ENCODE measurements around the gene AMPD1.

The AMPD1 gene

GRCh38 chr1:114694540-114695310, 621 bp downstream of the AMPD1 start:
- H3K9me3 ChIP-seq (ENCODE audit: control insufficient read depth, low read length) = no peaks in the 10 kb centered on the region
- H3K27me3 ChIP-seq (ENCODE audit: control insufficient read depth, insufficient read depth, low read length) = no peaks in the 10 kb centered on the region
- H3K4me3 ChIP-seq (ENCODE audit: low read length) = no peak overlapping the region
- no peaks in the 10 kb centered on the region for H3K4me1 ChIP-seq (ENCODE audit: control insufficient read depth, insufficient read depth, low read length)
- H3K9ac ChIP-seq (ENCODE audit: low read length) = no peak overlapping the region
- no peaks in the 10 kb centered on the region for H3K36me3 ChIP-seq (ENCODE audit: control insufficient read depth, insufficient read depth, low read length)

- no peak overlapping the region for H3K9ac ChIP-seq (ENCODE audit: low read length)
- no peaks in the 10 kb centered on the region for H3K36me3 ChIP-seq (ENCODE audit: control insufficient read depth, insufficient read depth, low read length)
- no peak overlapping the region for H3K4me3 ChIP-seq (ENCODE audit: low read length)
- H3K27me3 ChIP-seq (ENCODE audit: control insufficient read depth, insufficient read depth, low read length) = no peaks in the 10 kb centered on the region
- H3K9me3 ChIP-seq (ENCODE audit: control insufficient read depth, low read length) = no peaks in the 10 kb centered on the region
- H3K4me1 ChIP-seq (ENCODE audit: control insufficient read depth, insufficient read depth, low read length) = no peaks in the 10 kb centered on the region
Observed at GRCh38 chr1:114692947-114693346, 2.4 kb downstream of the AMPD1 start.

- Histone ChIP-seq H3K4me1 (ENCODE audit: control insufficient read depth, insufficient read depth, low read length) (no peaks in the 10 kb centered on the region), H3K36me3 (ENCODE audit: control insufficient read depth, insufficient read depth, low read length) (no peaks in the 10 kb centered on the region), H3K9me3 (ENCODE audit: control insufficient read depth, low read length) (no peaks in the 10 kb centered on the region), H3K4me3 (ENCODE audit: low read length) (no peak overlapping the region), H3K27me3 (ENCODE audit: control insufficient read depth, insufficient read depth, low read length) (no peaks in the 10 kb centered on the region), H3K9ac (ENCODE audit: low read length) (no peak overlapping the region)
Observed at GRCh38 chr1:114691061-114691460, 4.3 kb downstream of the AMPD1 start.

GRCh38 chr1:114690148-114690547, 5.2 kb downstream of the AMPD1 start:
- Histone ChIP-seq H3K4me1 (ENCODE audit: control insufficient read depth, insufficient read depth, low read length) (no peaks in the 10 kb centered on the region), H3K9ac (ENCODE audit: low read length) (no peak overlapping the region), H3K9me3 (ENCODE audit: control insufficient read depth, low read length) (no peaks in the 10 kb centered on the region), H3K27me3 (ENCODE audit: control insufficient read depth, insufficient read depth, low read length) (no peaks in the 10 kb centered on the region), H3K36me3 (ENCODE audit: control insufficient read depth, insufficient read depth, low read length) (no peaks in the 10 kb centered on the region), H3K4me3 (ENCODE audit: low read length) (no peak overlapping the region)

GRCh38 chr1:114688526-114688925, 6.8 kb downstream of the AMPD1 start:
- no peaks in the 10 kb centered on the region for H3K9me3 ChIP-seq (ENCODE audit: control insufficient read depth, low read length)
- no peaks in the 10 kb centered on the region for H3K27me3 ChIP-seq (ENCODE audit: control insufficient read depth, insufficient read depth, low read length)
- H3K9ac ChIP-seq (ENCODE audit: low read length) = no peak overlapping the region
- no peaks in the 10 kb centered on the region for H3K36me3 ChIP-seq (ENCODE audit: control insufficient read depth, insufficient read depth, low read length)
- H3K4me1 ChIP-seq (ENCODE audit: control insufficient read depth, insufficient read depth, low read length) = no peaks in the 10 kb centered on the region
- H3K4me3 ChIP-seq (ENCODE audit: low read length) = no peak overlapping the region

GRCh38 chr1:114685851-114686250, 9.5 kb downstream of the AMPD1 start:
- H3K9me3 ChIP-seq (ENCODE audit: control insufficient read depth, low read length) = no peaks in the 10 kb centered on the region
- H3K27me3 ChIP-seq (ENCODE audit: control insufficient read depth, insufficient read depth, low read length) = no peaks in the 10 kb centered on the region
- H3K9ac ChIP-seq (ENCODE audit: low read length) = no peak overlapping the region
- H3K36me3 ChIP-seq (ENCODE audit: control insufficient read depth, insufficient read depth, low read length) = no peaks in the 10 kb centered on the region
- no peaks in the 10 kb centered on the region for H3K4me1 ChIP-seq (ENCODE audit: control insufficient read depth, insufficient read depth, low read length)
- no peak overlapping the region for H3K4me3 ChIP-seq (ENCODE audit: low read length)

- H3K27me3 ChIP-seq (ENCODE audit: control insufficient read depth, insufficient read depth, low read length) = no peaks in the 10 kb centered on the region
- H3K36me3 ChIP-seq (ENCODE audit: control insufficient read depth, insufficient read depth, low read length) = no peaks in the 10 kb centered on the region
- no peaks in the 10 kb centered on the region for H3K4me1 ChIP-seq (ENCODE audit: control insufficient read depth, insufficient read depth, low read length)
- H3K9ac ChIP-seq (ENCODE audit: low read length) = no peak overlapping the region
- no peak overlapping the region for H3K4me3 ChIP-seq (ENCODE audit: low read length)
- H3K9me3 ChIP-seq (ENCODE audit: control insufficient read depth, low read length) = no peaks in the 10 kb centered on the region
Observed at GRCh38 chr1:114677691-114678090, 17.7 kb downstream of the AMPD1 start.

GRCh38 chr1:114676115-114676514, 19.2 kb downstream of the AMPD1 start:
- no peak overlapping the region for H3K4me3 ChIP-seq (ENCODE audit: low read length)
- H3K36me3 ChIP-seq (ENCODE audit: control insufficient read depth, insufficient read depth, low read length) = no peaks in the 10 kb centered on the region
- no peaks in the 10 kb centered on the region for H3K9me3 ChIP-seq (ENCODE audit: control insufficient read depth, low read length)
- no peaks in the 10 kb centered on the region for H3K27me3 ChIP-seq (ENCODE audit: control insufficient read depth, insufficient read depth, low read length)
- H3K4me1 ChIP-seq (ENCODE audit: control insufficient read depth, insufficient read depth, low read length) = no peaks in the 10 kb centered on the region
- no peak overlapping the region for H3K9ac ChIP-seq (ENCODE audit: low read length)

- Histone ChIP-seq H3K9ac (ENCODE audit: low read length) (no peak overlapping the region), H3K36me3 (ENCODE audit: control insufficient read depth, insufficient read depth, low read length) (no peaks in the 10 kb centered on the region), H3K4me1 (ENCODE audit: control insufficient read depth, insufficient read depth, low read length) (no peaks in the 10 kb centered on the region), H3K9me3 (ENCODE audit: control insufficient read depth, low read length) (no peaks in the 10 kb centered on the region), H3K4me3 (ENCODE audit: low read length) (no peak overlapping the region), H3K27me3 (ENCODE audit: control insufficient read depth, insufficient read depth, low read length) (no peaks in the 10 kb centered on the region)
Observed at GRCh38 chr1:114671939-114672275, 23.4 kb downstream of the AMPD1 start.

- Histone ChIP-seq H3K27me3 (ENCODE audit: control insufficient read depth, insufficient read depth, low read length) (no peaks in the 10 kb centered on the region), H3K9me3 (ENCODE audit: control insufficient read depth, low read length) (no peaks in the 10 kb centered on the region), H3K9ac (ENCODE audit: low read length) (no peak overlapping the region), H3K36me3 (ENCODE audit: control insufficient read depth, insufficient read depth, low read length) (no peaks in the 10 kb centered on the region), H3K4me1 (ENCODE audit: control insufficient read depth, insufficient read depth, low read length) (no peaks in the 10 kb centered on the region), H3K4me3 (ENCODE audit: low read length) (no peak overlapping the region)
Observed at GRCh38 chr1:114671011-114671938, 24.1 kb downstream of the AMPD1 start.

- no peaks in the 10 kb centered on the region for H3K9me3 ChIP-seq (ENCODE audit: control insufficient read depth, low read length)
- H3K9ac ChIP-seq (ENCODE audit: low read length) = peak overlapping the region; percentile 68
- no peaks in the 10 kb centered on the region for H3K27me3 ChIP-seq (ENCODE audit: control insufficient read depth, insufficient read depth, low read length)
- H3K4me3 ChIP-seq (ENCODE audit: low read length) = peak overlapping the region; percentile 57
- H3K4me1 ChIP-seq (ENCODE audit: control insufficient read depth, insufficient read depth, low read length) = no peaks in the 10 kb centered on the region
- H3K36me3 ChIP-seq (ENCODE audit: control insufficient read depth, insufficient read depth, low read length) = no peaks in the 10 kb centered on the region
Observed at GRCh38 chr1:114670083-114671010, 25.0 kb downstream of the AMPD1 start.

Data from mucosa of stomach (tissue), 1 donor.